Calu3 (cell line): ENCODE measurements around the gene TNIK. TPM values are rescaled to one million over a fixed set of nuclear protein-coding genes. Genes with fewer than 3 reads are reported as not detected.

Experiments
- BruUV-seq: library from RNA; stranded (reverse); fragments of 400-500 nt; replicated peaks from 2 replicates; lab custom pipeline; 2021; lab: Mats Ljungman, UMichigan
- CTCF ChIA-PET: fragments of 300-600 bp; sonication (Branson Sonifier 250); formaldehyde crosslinking; loops from one replicate; lab custom pipeline; 2022; ENCODE audit warnings: antibody characterized with exemption; lab: Charles Lee
- DNase-seq: peaks from one replicate; pipeline ENCODE4 v3.0.0; 2022
- H3K27ac Mint-ChIP-seq: one replicate; pipeline ENCODE4 v1.8.0; 2022; ENCODE audit warnings: mixed read lengths; ENCODE audit not compliant: unreplicated experiment
- H3K27me3 Mint-ChIP-seq: one replicate; pipeline ENCODE4 v1.8.0; 2022; ENCODE audit warnings: mixed read lengths; ENCODE audit not compliant: unreplicated experiment
- H3K36me3 Mint-ChIP-seq: one replicate; pipeline ENCODE4 v1.8.0; 2022; ENCODE audit warnings: mild to moderate bottlenecking, moderate library complexity, mixed read lengths; ENCODE audit not compliant: insufficient read depth, unreplicated experiment
- H3K4me1 Mint-ChIP-seq: one replicate; pipeline ENCODE4 v1.8.0; 2022; ENCODE audit warnings: mild to moderate bottlenecking, low read depth, mixed read lengths; ENCODE audit not compliant: unreplicated experiment
- H3K4me3 Mint-ChIP-seq: one replicate; pipeline ENCODE4 v1.8.0; 2022; ENCODE audit warnings: mild to moderate bottlenecking, low read depth, moderate library complexity, mixed read lengths; ENCODE audit not compliant: unreplicated experiment
- H3K9me3 Mint-ChIP-seq: one replicate; pipeline ENCODE4 v1.8.0; 2022; ENCODE audit warnings: low read depth, mixed read lengths; ENCODE audit not compliant: unreplicated experiment
- intact Hi-C: fragments of 100-400 bp; cut with micrococcal nuclease; formaldehyde crosslinking; loops from one replicate; pipeline ENCODE4 v1.10.0; 2022; ENCODE audit not compliant: unreplicated experiment
- total RNA-seq: library from RNA; stranded (reverse); gene quantifications from 2 replicates; pipeline ENCODE4 v1.2.3, GENCODE V29; 2022
- TF ChIP-seq, protein P1 (sequence below): fragments of 200-600 bp; IDR thresholded peaks from one replicate; pipeline ENCODE4 v1.8.0; 2022; ENCODE audit warnings: antibody characterized with exemption; ENCODE audit not compliant: unreplicated experiment

Gene TNIK
- total RNA-seq, 1 experiment from 2014 or later: 19.7 TPM

DNA sequence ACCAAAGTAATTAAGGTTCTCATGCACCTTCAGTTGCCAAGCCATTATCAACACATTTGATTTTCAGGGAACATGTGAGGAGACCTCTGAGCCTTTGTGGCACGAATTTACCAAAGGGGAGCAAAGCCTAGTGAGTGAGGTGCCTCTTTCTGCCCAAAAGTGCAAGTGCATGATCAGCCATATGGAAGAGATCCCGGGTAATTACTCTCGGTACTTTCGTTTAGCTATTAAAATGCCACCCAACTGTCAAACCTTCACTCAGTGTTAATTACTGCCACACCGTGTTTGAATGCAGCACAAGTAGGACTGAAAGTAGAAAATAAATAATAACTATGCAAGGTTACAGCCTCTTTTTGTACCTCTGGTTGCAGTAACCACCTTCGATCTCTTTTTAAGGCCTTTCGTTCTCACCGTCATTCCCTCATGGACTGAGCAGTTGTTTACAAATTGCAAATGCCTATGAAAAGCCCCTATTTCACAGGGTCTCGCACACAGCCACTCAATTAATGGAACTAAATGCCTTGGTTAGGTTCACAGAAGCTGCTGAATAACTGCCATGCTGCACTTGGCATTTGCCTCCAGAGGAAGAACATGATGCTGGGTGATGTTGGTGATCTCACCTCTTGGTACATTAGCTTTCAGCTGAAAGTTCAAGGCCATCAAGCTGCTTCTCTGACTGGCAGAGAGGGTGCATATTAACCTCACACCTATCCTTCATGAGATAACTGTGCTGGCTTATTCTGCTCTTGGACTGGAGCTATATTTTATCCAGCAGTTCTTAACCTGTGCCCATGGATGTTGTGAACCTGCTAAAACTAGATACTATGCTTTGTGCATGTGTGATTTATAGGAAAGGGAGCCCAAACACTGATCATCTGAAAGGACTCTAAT lies 69.9 kb downstream of the TNIK start:
- no peaks in the 10 kb centered on the region for H3K27me3 Mint-ChIP-seq
- H3K36me3 Mint-ChIP-seq: no peaks in the 10 kb centered on the region
- BruUV-seq: no TSS peak
- no peaks in the 10 kb centered on the region for H3K9me3 Mint-ChIP-seq
- TF ChIP-seq, protein P1, sequence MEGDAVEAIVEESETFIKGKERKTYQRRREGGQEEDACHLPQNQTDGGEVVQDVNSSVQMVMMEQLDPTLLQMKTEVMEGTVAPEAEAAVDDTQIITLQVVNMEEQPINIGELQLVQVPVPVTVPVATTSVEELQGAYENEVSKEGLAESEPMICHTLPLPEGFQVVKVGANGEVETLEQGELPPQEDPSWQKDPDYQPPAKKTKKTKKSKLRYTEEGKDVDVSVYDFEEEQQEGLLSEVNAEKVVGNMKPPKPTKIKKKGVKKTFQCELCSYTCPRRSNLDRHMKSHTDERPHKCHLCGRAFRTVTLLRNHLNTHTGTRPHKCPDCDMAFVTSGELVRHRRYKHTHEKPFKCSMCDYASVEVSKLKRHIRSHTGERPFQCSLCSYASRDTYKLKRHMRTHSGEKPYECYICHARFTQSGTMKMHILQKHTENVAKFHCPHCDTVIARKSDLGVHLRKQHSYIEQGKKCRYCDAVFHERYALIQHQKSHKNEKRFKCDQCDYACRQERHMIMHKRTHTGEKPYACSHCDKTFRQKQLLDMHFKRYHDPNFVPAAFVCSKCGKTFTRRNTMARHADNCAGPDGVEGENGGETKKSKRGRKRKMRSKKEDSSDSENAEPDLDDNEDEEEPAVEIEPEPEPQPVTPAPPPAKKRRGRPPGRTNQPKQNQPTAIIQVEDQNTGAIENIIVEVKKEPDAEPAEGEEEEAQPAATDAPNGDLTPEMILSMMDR: no peak
- H3K27ac Mint-ChIP-seq: no peak overlapping the region
- DNase-seq: no peak
- H3K4me1 Mint-ChIP-seq: peaks cover 26% of the 10 kb centered on the region
- CTCF ChIA-PET: no interaction called here
- H3K4me3 Mint-ChIP-seq: no peak overlapping the region
- intact Hi-C loops: no loop called here

DNA sequence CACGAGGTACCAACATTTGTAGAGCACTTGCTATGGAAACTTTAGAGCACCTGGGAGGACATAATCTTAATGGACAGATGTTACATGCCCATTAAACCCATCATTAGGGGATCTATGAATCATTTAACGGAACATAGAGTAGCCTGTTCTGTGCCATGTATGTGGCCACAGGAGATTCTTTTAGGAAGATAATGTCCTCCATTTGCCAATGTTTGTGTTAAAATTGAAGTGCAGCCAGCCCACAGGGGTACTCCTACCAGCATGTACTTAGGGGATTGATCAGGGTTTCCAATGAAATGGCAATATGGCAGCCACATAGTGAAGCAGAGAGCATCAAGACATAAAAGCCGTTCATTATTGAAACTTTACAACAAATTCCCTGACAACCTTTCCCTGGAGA lies 70.7 kb downstream of the TNIK start:
- CTCF ChIA-PET: no interaction called here
- no peak overlapping the region for H3K4me3 Mint-ChIP-seq
- intact Hi-C loops: no loop called here
- H3K4me1 Mint-ChIP-seq: peaks cover 26% of the 10 kb centered on the region
- no peak overlapping the region for H3K27ac Mint-ChIP-seq
- TF ChIP-seq, protein P1: no peak
- no TSS peak for BruUV-seq
- H3K9me3 Mint-ChIP-seq: no peaks in the 10 kb centered on the region
- no peaks in the 10 kb centered on the region for H3K27me3 Mint-ChIP-seq
- no peak for DNase-seq
- no peaks in the 10 kb centered on the region for H3K36me3 Mint-ChIP-seq

DNA sequence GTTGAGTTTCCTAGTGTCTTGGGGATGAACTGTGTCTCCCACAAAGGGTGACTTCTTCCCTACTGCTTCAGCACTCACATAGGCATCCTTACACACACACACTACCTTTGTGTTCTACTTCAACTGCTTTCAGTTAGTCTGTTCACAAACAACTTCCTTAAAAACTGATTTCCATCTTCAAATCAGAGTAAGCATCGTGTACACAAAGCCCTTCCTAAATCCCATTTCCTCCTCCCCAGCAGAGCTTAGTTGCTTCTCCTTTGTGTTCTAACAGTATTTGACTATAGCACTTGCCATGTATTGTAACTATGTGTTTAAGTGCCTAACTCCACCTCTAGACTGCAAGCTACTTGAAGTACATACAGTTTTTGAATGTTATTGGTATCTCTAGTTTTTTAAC lies 71.7 kb downstream of the TNIK start:
- peaks cover 29% of the 10 kb centered on the region for H3K4me1 Mint-ChIP-seq
- CTCF ChIA-PET: interaction anchor here (0.9 kb wide), 1 partner anchor 14 kb away, joined by 3 read pairs; no protein-coding TSS in a partner anchor
- TF ChIP-seq, protein P1: no peak
- BruUV-seq: no TSS peak
- no peaks in the 10 kb centered on the region for H3K36me3 Mint-ChIP-seq
- no peak for DNase-seq
- no peak overlapping the region for H3K27ac Mint-ChIP-seq
- intact Hi-C loops: no loop called here
- H3K9me3 Mint-ChIP-seq: no peaks in the 10 kb centered on the region
- no peak overlapping the region for H3K4me3 Mint-ChIP-seq
- no peaks in the 10 kb centered on the region for H3K27me3 Mint-ChIP-seq

DNA sequence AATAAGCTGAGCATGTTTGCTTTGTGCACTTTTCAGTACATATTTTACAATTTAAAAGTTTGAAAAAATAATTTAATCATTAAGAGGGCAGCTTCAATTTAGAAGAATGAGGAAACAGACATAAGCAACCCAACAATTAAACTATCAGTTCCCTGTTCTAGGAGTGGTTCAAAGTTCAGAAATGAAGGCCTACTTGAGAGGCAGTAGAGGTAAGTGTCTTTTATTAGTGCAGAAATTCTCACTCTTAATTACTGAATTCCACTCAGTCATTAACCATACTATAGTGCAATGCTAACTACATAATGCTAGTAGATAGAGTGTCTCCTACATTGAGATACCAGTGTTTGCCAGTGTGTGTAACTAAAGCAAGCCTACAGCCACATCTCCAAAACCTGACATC lies 73.1 kb downstream of the TNIK start:
- no peak overlapping the region for H3K27ac Mint-ChIP-seq
- intact Hi-C loops: no loop called here
- peaks cover 23% of the 10 kb centered on the region for H3K4me1 Mint-ChIP-seq
- TF ChIP-seq, protein P1: no peak
- H3K4me3 Mint-ChIP-seq: no peak overlapping the region
- CTCF ChIA-PET: no interaction called here
- no peaks in the 10 kb centered on the region for H3K27me3 Mint-ChIP-seq
- BruUV-seq: no TSS peak
- DNase-seq: no peak
- H3K36me3 Mint-ChIP-seq: no peaks in the 10 kb centered on the region
- H3K9me3 Mint-ChIP-seq: no peaks in the 10 kb centered on the region
